RKO (cell line): ENCODE measurements around the gene OR5AR1.
"Not testable (repeated sequence)": the region's sequence is repeated elsewhere in the genome, so short reads cannot be mapped to it uniquely, and the experiment has no call there.

Source experiments
- DNase-seq: peaks from one replicate; pipeline ENCODE4 v3.0.0-alpha.2; 2016; ENCODE audit warnings: low spot score

Gene OR5AR1

DNA sequence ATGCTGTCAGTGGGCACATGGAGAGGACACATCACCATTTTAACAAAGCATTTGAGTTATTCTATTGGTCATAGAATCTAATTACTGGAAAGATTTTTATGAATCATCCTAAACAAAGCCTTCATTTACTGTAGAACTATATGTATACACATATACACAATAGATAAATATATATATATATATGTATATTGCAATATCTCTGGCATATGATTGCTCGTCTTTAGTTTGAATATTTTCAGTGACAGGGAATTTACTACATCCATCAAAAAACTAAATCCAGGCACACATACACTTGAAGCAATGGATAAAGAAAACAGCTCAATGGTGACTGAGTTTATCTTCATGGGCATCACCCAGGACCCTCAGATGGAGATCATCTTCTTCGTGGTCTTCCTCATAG lies at the start of gene OR5AR1:
OR5AR1 (plus strand) TSS at position 301 of the 400 bp plus-strand sequence; CDS start at position 301, 0 bp downstream.
- no peak for DNase-seq

DNA sequence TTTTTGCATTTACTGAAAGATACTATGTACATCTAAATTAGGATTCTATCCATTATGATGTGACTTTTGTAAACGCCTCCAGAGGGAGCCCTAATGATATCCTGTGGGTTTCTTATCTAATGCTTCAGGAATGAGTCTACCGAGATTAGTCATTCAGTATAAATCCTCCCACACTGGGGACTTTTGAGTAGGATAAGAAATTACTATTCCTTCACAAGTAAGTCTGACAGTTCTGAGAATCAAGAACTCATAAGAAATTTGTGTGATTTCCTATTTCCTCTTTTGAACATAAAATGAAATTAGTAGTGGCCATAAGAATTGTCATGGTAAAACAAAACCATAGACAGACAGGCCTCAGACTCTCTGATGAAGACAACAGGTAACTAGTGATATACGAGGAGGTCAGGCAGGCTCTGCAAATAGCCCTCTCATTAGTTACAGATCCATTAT lies 38.8 kb upstream of the OR5AR1 start:
- DNase-seq = peak; percentile 92

DNA sequence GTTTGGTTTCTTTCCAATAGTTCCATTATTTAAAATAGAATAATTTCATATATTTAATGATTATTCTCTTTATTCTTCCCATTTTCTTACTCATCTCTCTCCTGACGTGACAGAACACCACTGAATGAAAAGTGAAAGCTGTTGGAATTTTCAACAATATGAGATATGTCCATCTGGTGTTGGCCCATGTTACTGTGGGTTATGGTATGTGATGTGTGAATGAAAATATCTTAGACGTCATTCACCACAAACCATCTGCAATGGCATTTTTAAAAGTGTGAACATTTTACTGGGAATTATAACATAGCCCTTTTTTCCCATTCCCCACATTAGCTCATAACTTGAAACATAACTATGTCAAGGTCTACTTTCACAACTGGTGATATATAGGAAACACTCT lies 37.5 kb upstream of the OR5AR1 start:
- DNase-seq = no peak

DNA sequence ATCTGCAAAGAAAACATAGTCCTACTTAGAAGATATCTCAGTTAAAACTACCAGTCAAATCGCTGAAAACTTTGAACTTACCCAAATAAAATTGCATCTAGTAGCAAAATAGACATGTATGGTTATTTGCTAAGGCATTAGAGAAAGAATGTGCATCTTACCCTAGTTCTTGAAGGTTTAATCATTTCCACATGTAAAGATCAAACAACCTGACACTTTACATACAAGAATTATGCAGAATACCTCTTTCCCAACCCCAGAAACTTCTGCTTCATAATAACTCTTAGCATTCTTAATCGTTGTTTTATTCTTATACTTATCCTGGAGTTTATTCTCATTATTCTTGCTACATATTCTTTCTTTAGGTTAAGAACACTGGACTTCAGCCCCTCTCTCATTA lies 31.2 kb upstream of the OR5AR1 start:
- no peak for DNase-seq

DNA sequence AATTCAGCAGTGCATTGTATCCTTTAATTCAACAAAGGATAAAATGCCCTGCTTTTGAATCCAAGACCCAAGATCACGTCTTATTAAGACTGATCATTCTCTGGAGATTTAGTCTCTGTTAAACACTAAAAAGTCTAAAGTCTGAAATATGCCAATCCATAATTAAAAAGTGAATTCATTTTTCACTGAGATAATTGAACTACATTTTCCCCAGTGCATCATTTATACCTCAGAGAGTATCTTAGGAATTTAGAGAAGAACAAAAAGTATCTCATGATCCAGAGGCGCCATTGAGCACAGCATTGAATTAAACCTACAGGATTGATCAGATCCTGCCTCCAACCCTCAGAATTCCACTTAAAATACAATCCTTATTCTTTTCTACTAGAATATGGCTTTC lies 26.6 kb upstream of the OR5AR1 start:
- no peak for DNase-seq

DNA sequence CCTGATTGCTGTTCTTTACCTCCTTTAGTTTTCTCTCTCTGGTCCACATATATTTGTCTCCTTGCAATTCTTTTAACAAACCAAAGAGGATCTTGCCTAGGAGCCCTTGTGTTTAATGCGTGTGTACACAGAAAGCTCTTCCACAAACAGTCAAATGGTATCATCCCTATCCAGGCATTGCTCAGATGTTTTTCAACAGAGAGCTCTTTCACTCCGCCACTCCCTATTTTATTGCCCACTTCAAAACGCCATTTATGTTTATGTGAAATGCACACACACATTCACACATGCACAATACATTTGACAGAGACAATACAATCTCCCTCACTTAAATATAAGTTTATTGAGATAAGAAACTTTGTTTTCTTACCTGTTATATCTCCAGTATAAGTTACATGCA lies 26.0 kb upstream of the OR5AR1 start:
- DNase-seq = no peak

DNA sequence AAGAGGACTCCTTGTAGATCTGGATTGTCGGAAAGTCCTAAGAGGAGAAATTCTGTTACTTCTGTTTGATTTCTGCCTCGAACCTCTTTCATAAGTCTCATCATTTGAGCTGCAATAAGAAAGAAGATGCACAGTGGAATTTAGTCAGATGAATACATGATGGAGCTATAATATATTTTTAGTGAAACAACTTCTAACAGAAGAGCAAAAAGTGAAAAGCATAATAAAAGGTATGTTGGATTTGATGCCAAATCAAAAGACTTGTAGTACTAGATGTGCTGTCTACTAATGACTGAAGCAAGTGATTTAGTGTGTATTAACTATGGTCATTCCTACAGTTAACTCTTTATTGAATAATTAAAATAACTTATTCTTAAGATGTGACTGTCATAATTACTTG lies 21.1 kb upstream of the OR5AR1 start, which contains the start of gene OR5AP2:
OR5AP2 (minus strand) TSS at position 101 of the 400 bp plus-strand sequence; CDS start at position 101, 0 bp downstream.
- no peak for DNase-seq

DNA sequence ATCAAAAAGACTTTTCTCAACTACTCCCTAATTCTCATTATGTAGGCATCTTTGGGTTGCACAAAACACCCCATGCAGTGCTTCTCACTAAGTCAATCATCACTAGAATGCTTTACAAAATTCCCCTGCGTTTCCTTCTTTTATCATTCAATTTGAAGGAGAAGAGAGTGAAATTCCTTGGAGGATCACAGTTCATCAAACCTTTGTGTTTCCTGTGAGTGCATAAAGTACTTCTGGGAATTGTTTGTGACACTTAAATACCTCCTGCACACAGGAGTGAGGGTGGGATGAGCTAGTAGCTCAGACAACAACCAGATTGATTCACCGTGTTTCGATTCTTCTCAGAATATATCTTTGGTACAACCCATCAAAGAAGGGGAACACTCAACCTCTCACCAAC lies 3.7 kb upstream of the OR5AR1 start:
- DNase-seq = no peak

DNA sequence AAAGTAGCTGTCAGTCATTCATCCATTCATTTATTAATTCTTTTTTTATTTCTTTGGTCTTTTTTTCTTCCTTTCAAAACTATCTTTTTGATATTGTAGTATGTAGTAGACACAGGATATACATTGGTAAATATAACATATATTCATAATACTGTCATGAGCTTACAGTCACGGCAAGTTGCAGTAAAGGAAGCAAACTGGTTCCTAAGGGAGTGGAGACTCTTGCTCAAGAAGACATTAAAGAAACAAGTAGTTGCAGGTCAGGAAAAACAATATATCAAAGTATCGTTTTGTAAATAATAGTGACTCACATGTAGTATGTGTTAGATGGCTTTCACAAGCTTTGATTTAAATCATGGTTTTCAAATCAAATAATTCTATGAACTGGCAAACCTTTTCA lies 7.5 kb downstream of the OR5AR1 start:
- no peak for DNase-seq

DNA sequence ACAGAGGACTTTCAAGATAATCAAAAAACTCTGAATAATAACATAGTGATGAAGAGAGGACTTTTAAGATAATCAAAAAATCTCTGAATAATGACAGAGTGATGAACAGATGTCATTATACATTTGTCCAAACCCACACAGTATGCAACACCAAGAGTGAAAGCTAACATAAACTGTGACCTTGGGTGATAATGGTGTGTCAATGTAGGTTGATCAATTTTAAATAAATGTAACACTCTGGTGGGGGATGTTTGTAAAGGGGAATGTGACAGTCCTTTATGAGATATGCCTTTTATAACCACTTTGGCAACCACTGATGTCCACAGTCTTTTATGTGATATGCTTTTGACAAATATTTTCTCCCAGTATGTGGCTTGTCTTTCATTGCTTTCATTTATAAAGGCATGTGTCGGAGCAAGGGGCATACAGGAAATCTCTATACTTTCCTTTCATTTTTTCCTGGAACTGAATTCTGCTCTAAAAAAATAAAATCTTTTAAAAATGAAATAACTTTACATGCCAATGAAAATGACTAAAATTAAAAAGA lies 25.1 kb downstream of the OR5AR1 start:
- DNase-seq = no peak

DNA sequence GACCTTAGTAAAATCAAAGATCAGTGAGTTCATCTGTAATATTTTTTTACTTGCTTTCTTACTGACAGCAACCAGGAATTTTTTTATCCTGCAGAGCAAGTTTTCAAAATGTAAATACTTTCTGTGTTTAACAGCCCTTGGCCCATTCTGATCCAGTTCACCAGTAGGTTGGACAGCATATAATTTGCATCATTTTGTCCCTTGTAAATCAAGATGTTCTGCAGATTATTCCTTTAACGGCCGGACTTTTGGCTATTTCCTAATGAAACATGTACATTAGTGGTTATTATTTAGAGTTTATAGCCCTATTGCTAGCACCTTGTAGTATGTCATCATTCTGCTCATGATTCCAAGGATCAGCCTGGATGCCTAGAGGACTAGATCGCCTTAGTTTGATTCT lies 27.7 kb downstream of the OR5AR1 start:
- DNase-seq = not testable (repeated sequence)

DNA sequence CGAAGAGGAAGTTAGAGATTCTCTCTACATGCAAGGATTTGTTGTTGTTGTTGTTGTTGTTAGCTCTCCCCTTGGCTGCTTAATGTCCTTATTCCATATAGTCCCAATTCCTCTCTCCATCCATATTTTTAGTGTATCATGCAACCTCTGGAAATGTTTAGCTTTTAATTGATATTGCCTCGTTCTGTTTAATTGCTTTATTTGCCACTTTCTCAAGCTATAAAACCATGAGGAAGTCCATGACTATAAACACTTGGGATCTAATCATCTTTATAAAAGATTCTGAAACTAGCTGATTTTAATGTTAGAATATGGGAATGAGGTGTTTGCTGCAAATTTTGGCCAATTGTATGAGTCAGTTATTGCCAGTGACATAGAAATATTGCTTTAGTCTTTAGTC lies 29.9 kb downstream of the OR5AR1 start:
- DNase-seq = no peak

DNA sequence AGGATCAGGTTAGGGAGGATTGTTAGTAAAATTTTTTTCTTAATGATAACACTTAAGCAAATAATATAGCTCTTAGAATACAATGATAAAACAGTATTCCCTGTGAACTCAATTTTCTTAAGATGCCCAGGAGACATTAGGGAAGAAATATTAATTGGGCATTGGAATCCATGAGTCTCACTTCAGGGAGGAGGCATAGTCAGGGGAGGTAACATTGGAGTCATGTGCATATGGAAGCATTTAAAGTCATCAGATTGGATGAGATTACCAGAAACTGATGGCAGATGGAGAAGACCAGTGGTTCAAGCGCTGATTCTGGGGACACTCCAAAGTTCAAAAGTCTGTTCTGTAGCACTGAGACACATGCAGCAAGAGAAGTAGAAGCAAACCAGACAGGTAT lies 35.3 kb downstream of the OR5AR1 start, which contains the start of gene OR9G1:
OR9G1 (plus strand) TSS at position 301 of the 400 bp plus-strand sequence. CDS start 1,293 bp downstream, outside the sequence.
- DNase-seq = no peak

DNA sequence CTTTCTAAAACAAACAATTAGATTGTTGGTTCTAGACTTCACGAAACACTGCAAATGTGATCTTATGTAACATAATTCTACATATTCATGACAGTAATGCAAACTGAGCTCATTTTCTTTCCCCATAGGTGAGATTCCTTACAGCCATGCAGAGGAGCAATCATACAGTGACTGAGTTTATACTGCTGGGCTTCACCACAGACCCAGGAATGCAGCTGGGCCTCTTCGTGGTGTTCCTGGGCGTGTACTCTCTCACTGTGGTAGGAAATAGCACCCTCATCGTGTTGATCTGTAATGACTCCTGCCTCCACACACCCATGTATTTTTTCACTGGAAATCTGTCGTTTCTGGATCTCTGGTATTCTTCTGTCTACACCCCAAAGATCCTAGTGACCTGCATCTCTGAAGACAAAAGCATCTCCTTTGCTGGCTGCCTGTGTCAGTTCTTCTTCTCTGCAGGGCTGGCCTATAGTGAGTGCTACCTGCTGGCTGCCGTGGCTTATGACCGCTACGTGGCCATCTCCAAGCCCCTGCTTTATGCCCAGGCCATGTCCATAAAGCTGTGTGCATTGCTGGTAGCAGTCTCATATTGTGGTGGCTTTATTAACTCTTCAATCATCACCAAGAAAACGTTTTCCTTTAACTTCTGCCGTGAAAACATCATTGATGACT lies 36.9 kb downstream of the OR5AR1 start:
- peak; percentile 46 for DNase-seq

DNA sequence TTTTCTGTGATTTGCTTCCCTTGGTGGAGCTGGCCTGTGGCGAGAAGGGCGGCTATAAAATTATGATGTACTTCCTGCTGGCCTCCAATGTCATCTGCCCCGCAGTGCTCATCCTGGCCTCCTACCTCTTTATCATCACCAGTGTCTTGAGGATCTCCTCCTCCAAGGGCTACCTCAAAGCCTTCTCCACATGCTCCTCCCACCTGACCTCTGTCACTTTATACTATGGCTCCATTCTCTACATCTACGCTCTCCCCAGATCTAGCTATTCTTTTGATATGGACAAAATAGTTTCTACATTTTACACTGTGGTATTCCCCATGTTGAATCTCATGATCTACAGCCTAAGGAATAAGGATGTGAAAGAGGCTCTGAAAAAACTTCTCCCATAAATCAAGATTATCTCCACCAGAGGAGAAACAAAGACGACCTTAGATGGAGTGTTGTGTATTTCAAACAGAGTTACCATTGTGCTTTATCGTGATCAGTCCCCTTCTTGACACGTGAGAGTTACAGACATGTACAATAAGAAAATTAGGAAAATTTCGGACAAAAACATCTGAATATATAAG lies 37.5 kb downstream of the OR5AR1 start:
- DNase-seq = no peak

DNA sequence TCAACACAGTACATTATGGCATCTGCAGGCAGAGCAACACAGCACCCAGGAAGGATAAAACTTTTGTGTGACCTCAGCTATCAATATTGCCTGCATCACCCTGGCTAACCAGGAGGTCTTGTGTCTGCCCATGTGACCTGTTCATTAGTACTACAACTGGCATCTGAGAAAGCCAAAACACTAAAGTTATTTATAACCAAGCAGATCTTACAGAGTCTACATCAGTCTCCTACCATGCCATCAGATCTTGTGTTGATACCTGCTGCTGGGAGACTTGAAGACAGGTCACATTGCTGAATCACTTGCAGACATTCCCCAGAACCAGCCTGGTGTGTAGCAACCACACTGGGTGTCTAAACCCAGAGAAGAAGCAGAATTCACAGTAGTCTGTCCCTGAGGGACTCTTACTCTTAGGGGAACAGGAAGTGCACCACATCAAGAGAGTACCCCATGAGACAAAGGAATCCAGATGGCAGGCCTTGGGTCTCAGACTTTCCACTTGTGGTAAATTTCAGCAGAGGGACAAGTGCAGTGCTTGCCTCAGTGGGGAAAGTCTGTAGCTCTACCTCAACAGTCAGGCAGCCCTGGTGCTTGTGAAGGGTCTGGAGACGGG lies 42.4 kb downstream of the OR5AR1 start:
- no peak for DNase-seq

DNA sequence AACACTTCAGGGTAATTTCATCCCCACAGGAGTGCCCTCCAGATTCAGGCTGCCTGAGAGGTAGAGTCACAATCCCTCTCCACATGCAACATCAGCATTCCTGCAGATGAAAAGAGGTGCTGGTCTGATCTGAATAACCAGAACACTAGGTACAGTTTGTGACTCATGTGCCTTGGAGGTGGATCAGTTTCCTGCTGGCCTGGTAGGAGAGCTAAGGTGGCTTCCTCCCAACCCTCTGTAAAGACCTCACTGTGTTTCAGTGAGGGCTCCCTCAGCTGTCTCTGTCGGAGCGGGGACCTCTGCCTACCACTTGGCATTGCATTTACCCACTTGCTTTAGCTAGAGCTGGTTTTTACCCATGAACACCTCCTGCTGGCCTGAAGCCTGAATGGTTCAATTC lies 43.0 kb downstream of the OR5AR1 start:
- no peak for DNase-seq

DNA sequence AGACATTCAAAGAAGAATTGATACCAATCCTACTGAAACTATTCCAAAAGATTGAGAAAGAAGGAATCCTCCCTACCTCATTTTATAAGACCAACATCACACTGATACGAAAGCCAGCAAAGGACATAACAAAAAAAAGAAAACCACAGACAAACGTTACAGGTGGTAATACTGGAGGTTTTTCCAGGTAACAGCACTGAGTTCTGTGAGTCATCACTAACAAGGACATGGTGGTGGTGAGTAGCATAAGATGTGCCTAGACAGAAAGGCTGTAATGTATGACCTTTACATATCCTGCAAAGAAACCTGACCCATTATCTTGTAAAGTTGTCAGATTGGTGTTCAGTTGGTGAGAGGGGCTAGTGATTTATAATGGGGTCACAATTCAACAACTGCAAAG lies 50.7 kb downstream of the OR5AR1 start:
- DNase-seq = no peak
